Measurements from ENCODE around the gene RNF31.

DNA sequence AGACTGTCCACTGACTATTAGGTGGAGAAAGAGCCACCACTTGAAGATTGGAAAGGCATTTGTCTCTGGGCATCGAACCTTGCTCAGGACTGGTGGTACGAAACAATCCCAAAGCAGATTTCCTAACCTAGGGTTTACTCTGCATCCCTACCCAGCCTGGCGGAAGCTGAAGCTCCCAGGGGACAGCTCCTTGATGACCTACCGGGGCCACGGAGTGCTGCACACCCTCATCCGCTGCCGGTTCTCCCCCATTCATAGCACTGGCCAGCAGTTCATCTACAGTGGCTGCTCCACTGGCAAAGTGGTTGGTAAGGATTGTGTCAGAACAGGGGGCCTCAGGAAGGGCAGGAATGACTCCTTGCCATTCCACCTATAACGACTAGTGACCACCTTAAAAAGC lies 26.1 kb upstream of the RNF31 start:
- TF ChIP-seq, protein P1, sequence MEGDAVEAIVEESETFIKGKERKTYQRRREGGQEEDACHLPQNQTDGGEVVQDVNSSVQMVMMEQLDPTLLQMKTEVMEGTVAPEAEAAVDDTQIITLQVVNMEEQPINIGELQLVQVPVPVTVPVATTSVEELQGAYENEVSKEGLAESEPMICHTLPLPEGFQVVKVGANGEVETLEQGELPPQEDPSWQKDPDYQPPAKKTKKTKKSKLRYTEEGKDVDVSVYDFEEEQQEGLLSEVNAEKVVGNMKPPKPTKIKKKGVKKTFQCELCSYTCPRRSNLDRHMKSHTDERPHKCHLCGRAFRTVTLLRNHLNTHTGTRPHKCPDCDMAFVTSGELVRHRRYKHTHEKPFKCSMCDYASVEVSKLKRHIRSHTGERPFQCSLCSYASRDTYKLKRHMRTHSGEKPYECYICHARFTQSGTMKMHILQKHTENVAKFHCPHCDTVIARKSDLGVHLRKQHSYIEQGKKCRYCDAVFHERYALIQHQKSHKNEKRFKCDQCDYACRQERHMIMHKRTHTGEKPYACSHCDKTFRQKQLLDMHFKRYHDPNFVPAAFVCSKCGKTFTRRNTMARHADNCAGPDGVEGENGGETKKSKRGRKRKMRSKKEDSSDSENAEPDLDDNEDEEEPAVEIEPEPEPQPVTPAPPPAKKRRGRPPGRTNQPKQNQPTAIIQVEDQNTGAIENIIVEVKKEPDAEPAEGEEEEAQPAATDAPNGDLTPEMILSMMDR (IDR thresholded peaks at IDR 0.05; ENCODE audit: insufficient read depth, low read length): no peak
- no peak for TF ChIP-seq SPI1 (IDR thresholded peaks at IDR 0.05; ENCODE audit: borderline replicate concordance, low read depth)

Data from HL-60 (cell line).